Right ventricle myocardium superior (tissue), 1 donor: ENCODE data around the gene PROCR. TPM values are rescaled to one million over a fixed set of nuclear protein-coding genes. Genes with fewer than 3 reads are reported as not detected.

ENCODE experiments used
- ATAC-seq: fragments of 200-7000 bp; cut with Tn5 transposase; one replicate; pipeline ENCODE4 v1.9.1; 2020; ENCODE audit warnings: mild to moderate bottlenecking; ENCODE audit not compliant: poor library complexity
- DNase-seq: peaks from one replicate; pipeline ENCODE4 v3.0.0-alpha.2; 2020
- intact Hi-C: fragments of 100-400 bp; cut with DNase I; formaldehyde crosslinking; loops from one replicate; pipeline ENCODE4 v1.11.2; 2022
- total RNA-seq: library from RNA; stranded (reverse); fragmentation: NEBNext Ultra II Directional; extraction: Animal tissue kit (Norgen Biotek cat#: 25700); gene quantifications from one replicate; pipeline ENCODE4 v1.2.1, GENCODE V29; 2021
- donor health status: DM: no; HTN: yes; CAD: no; lungs with severe emphysema.

The PROCR gene
- total RNA-seq, 1 donor from 2014 or later: 9.3 TPM

GRCh38 chr20:35225319-35226125 lies 53.6 kb downstream of the PROCR start:
- DNase-seq: no peak
- intact Hi-C loops: no loop called here
- no peak for ATAC-seq

- no peak for DNase-seq
- intact Hi-C loops: no loop called here
- ATAC-seq: peak; percentile 18
These were observed 54.4 kb downstream of the PROCR start, which contains the start of gene MMP24 for GRCh38 chr20:35226126-35226883. MMP24 (plus strand) TSS chr20:35226690; CDS start chr20:35226739, 49 bp downstream.

Other genes with a start within 250 kb of the PROCR start
- 15.7 TPM for gene GSS, start 216.3 kb upstream of the PROCR start, total RNA-seq
- 222 TPM for gene MYH7B, start 216.2 kb upstream of the PROCR start, total RNA-seq
- 33.8 TPM for gene TRPC4AP, start 79.3 kb upstream of the PROCR start, total RNA-seq
- gene EDEM2, start 24.7 kb upstream of the PROCR start, total RNA-seq: 9.1 TPM
- gene MMP24, start 54.6 kb downstream of the PROCR start, total RNA-seq: 0.13 TPM
- 42.4 TPM for gene MMP24OS, start 106.0 kb downstream of the PROCR start, total RNA-seq
- 30.3 TPM for gene EIF6, start 112.7 kb downstream of the PROCR start, total RNA-seq
- gene FAM83C, start 120.4 kb downstream of the PROCR start, total RNA-seq: not detected
- gene UQCC1, start 239.9 kb downstream of the PROCR start, total RNA-seq: 155 TPM